NCI-H2227 treated with DMSO at 0.1 percent for 48 hours (cell line): ENCODE data around the gene SMIM15.

Source experiments
- DNase-seq: peaks from one replicate; lab custom pipeline; 2025; lab: John Stamatoyannopoulos, UW

SMIM15 gene

GRCh38 chr5:61159836-61160235 is 2.4 kb downstream of the SMIM15 start:
- DNase-seq = no peak

- no peak for DNase-seq
Observed at GRCh38 chr5:61159070-61159469, 3.2 kb downstream of the SMIM15 start.

- no peak for DNase-seq
Observed at GRCh38 chr5:61151893-61152292, 10.4 kb downstream of the SMIM15 start.

GRCh38 chr5:61148515-61148914 is 13.8 kb downstream of the SMIM15 start:
- no peak for DNase-seq

- no peak for DNase-seq
Observed at GRCh38 chr5:61142811-61143210, 19.5 kb downstream of the SMIM15 start.

GRCh38 chr5:61142391-61142790 is 19.9 kb downstream of the SMIM15 start:
- no peak for DNase-seq

GRCh38 chr5:61141801-61142200 is 20.5 kb downstream of the SMIM15 start:
- no peak for DNase-seq

- DNase-seq = no peak
Observed at GRCh38 chr5:61139931-61140330, 22.3 kb downstream of the SMIM15 start.

GRCh38 chr5:61139094-61139873 is 23.0 kb downstream of the SMIM15 start:
- no peak for DNase-seq

GRCh38 chr5:61137835-61138234 is 24.4 kb downstream of the SMIM15 start:
- no peak for DNase-seq

- no peak for DNase-seq
Observed at GRCh38 chr5:61132559-61132958, 29.7 kb downstream of the SMIM15 start.

- DNase-seq = no peak
Observed at GRCh38 chr5:61130289-61130688, 32.0 kb downstream of the SMIM15 start.

GRCh38 chr5:61123145-61123544 is 39.1 kb downstream of the SMIM15 start:
- no peak for DNase-seq

GRCh38 chr5:61120534-61120933 is 41.7 kb downstream of the SMIM15 start:
- no peak for DNase-seq

GRCh38 chr5:61119066-61119465 is 43.2 kb downstream of the SMIM15 start:
- DNase-seq = no peak

GRCh38 chr5:61115968-61116367 is 46.3 kb downstream of the SMIM15 start:
- no peak for DNase-seq

GRCh38 chr5:61114441-61114840 is 47.8 kb downstream of the SMIM15 start:
- no peak for DNase-seq
